ENCODE data around the gene HS6ST2. TPM values are rescaled to one million over a fixed set of nuclear protein-coding genes. Genes with fewer than 3 reads are reported as not detected.

The HS6ST2 gene
- polyA plus RNA-seq, 1 donor (not counting 4 experiments of a cell fraction or from before 2014, with no cell fraction given): 0.43 TPM

DNA sequence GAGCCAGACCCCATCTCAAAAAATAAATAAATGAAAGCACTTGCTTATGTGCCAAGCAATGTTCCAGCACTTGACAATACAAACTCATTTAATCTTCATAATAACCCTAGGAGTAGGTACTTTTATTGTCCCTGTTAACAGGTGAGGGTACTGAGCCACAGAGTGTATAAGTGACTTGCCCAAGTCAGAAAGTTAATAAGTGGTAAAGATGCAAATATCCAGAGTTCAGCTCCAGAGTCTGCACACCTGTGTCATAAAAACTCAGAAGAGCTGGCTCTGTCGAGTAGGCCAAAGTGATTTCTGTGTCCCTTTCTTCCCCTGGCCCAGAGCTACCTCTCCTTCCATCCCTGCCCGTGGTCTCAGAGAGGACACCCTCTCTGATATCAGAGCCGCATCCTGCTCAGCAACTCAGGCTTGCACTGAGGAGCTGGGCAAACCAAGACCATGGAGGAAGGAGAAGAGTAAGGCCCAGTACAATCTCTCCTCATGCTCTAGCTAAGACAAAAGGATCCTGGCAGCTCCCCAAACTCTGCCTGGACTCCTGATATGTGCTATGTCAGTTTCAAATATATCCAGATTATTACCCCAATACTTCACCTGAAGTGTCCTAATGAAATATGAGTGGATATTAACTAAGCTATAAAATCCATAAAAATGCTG is 136.3 kb downstream of the HS6ST2 start:
- H3K27ac ChIP-seq (ENCODE audit: control insufficient read depth, insufficient read depth, low read length): no peak overlapping the region
- no peak overlapping the region for H2AFZ ChIP-seq (ENCODE audit: control insufficient read depth, low read length)
- no peaks in the 10 kb centered on the region for H4K20me1 ChIP-seq (ENCODE audit: control insufficient read depth, extremely low read depth, insufficient read depth, low read length)
- H3K79me2 ChIP-seq (ENCODE audit: control insufficient read depth, insufficient read depth, low read length): no peaks in the 10 kb centered on the region
- dilution Hi-C loops (cut with MboI; ENCODE audit: extremely low pct_ligation_motif_present, low sequenced_read_pairs): no loop called here
- H3K9me1 ChIP-seq (ENCODE audit: control insufficient read depth, extremely low read depth, insufficient read depth, low read length): no peaks in the 10 kb centered on the region
- FAIRE-seq (no peak), DNase-seq (ENCODE audit: low read depth, low spot score) (no peak)
- no peak overlapping the region for H3K9ac ChIP-seq (ENCODE audit: control insufficient read depth, extremely low read depth, insufficient read depth, low read length)
- no peaks in the 10 kb centered on the region for H3K36me3 ChIP-seq (ENCODE audit: control insufficient read depth in 2 of 2, extremely low read depth in 1 of 2, insufficient read depth in 2 of 2, low read length in 2 of 2)
- TF ChIP-seq, protein P1, sequence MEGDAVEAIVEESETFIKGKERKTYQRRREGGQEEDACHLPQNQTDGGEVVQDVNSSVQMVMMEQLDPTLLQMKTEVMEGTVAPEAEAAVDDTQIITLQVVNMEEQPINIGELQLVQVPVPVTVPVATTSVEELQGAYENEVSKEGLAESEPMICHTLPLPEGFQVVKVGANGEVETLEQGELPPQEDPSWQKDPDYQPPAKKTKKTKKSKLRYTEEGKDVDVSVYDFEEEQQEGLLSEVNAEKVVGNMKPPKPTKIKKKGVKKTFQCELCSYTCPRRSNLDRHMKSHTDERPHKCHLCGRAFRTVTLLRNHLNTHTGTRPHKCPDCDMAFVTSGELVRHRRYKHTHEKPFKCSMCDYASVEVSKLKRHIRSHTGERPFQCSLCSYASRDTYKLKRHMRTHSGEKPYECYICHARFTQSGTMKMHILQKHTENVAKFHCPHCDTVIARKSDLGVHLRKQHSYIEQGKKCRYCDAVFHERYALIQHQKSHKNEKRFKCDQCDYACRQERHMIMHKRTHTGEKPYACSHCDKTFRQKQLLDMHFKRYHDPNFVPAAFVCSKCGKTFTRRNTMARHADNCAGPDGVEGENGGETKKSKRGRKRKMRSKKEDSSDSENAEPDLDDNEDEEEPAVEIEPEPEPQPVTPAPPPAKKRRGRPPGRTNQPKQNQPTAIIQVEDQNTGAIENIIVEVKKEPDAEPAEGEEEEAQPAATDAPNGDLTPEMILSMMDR (optimal IDR thresholded peaks at IDR 0.05 in 1 of 3, IDR thresholded peaks at IDR 0.05 in 1 of 3, conservative IDR thresholded peaks at IDR 0.05 in 1 of 3; ENCODE audit: extremely low read depth in 1 of 3, insufficient read depth in 2 of 3, low read length in 3 of 3): no peak
- TF ChIP-seq EZH2 (IDR thresholded peaks at IDR 0.05; ENCODE audit: low read length): no peak
- H3K9me3 ChIP-seq (ENCODE audit: control insufficient read depth, low read depth, low read length): no peaks in the 10 kb centered on the region
- no peak overlapping the region for H3K4me2 ChIP-seq (ENCODE audit: control insufficient read depth, extremely low read depth, insufficient read depth, low read depth, low read length)
- H3K27me3 ChIP-seq (ENCODE audit: control insufficient read depth, extremely low read depth, insufficient read depth, low read length): no peaks in the 10 kb centered on the region
- H3K4me3 ChIP-seq (ENCODE audit: control insufficient read depth in 2 of 3, extremely low read depth in 1 of 3, insufficient read depth in 2 of 3, low read depth in 1 of 3, low read length in 3 of 3): no peak overlapping the region
- no peaks in the 10 kb centered on the region for H3K4me1 ChIP-seq (ENCODE audit: control insufficient read depth, extremely low read depth, insufficient read depth, low read length)

DNA sequence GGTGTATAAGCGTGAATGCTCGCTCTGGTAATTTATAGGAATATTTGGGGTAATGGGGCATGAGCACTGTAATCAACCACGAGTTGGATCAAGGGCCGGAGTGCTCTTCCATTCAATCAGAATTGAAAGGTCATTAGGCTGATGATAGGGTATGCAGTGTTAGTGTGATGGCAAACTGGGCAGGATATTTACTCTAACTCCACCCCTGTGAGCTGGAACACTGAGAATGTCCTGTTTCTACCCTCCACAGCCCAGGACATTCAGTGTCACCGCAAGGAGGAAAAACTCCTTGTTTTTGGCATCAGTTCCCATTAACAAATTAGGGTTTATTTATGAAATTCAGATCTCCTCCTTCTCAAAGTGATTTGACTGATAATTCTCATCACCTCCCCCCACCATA is 137.8 kb downstream of the HS6ST2 start:
- Histone ChIP-seq H3K27me3 (ENCODE audit: control insufficient read depth, extremely low read depth, insufficient read depth, low read length) (no peaks in the 10 kb centered on the region), H3K4me2 (ENCODE audit: control insufficient read depth, extremely low read depth, insufficient read depth, low read depth, low read length) (no peak overlapping the region), H2AFZ (ENCODE audit: control insufficient read depth, low read length) (no peak overlapping the region), H3K9me3 (ENCODE audit: control insufficient read depth, low read depth, low read length) (no peaks in the 10 kb centered on the region), H3K79me2 (ENCODE audit: control insufficient read depth, insufficient read depth, low read length) (no peaks in the 10 kb centered on the region), H3K9ac (ENCODE audit: control insufficient read depth, extremely low read depth, insufficient read depth, low read length) (no peak overlapping the region), H3K9me1 (ENCODE audit: control insufficient read depth, extremely low read depth, insufficient read depth, low read length) (no peaks in the 10 kb centered on the region), H4K20me1 (ENCODE audit: control insufficient read depth, extremely low read depth, insufficient read depth, low read length) (no peaks in the 10 kb centered on the region), H3K4me1 (ENCODE audit: control insufficient read depth, extremely low read depth, insufficient read depth, low read length) (no peaks in the 10 kb centered on the region), H3K4me3 (ENCODE audit: control insufficient read depth in 2 of 3, extremely low read depth in 1 of 3, insufficient read depth in 2 of 3, low read depth in 1 of 3, low read length in 3 of 3) (no peak overlapping the region), H3K27ac (ENCODE audit: control insufficient read depth, insufficient read depth, low read length) (no peak overlapping the region), H3K36me3 (ENCODE audit: control insufficient read depth in 2 of 2, extremely low read depth in 1 of 2, insufficient read depth in 2 of 2, low read length in 2 of 2) (no peaks in the 10 kb centered on the region)
- TF ChIP-seq, protein P1 (optimal IDR thresholded peaks at IDR 0.05 in 1 of 3, IDR thresholded peaks at IDR 0.05 in 1 of 3, conservative IDR thresholded peaks at IDR 0.05 in 1 of 3; ENCODE audit: extremely low read depth in 1 of 3, insufficient read depth in 2 of 3, low read length in 3 of 3): no peak
- TF ChIP-seq EZH2 (IDR thresholded peaks at IDR 0.05; ENCODE audit: low read length): no peak
- no peak for FAIRE-seq
- dilution Hi-C loops (cut with MboI; ENCODE audit: extremely low pct_ligation_motif_present, low sequenced_read_pairs): no loop called here
- no peak for DNase-seq (ENCODE audit: low read depth, low spot score)
